NT2/D1 (cell line): ENCODE results near the gene HPCAL4.

ENCODE experiments used
- DNase-seq: peaks from one replicate; pipeline ENCODE4 v3.0.0-alpha.2; 2011; ENCODE audit warnings: low read depth, low spot score
- H3K27me3 ChIP-seq: 2 replicates; pipeline ENCODE4 v1.6.0; 2011; ENCODE audit warnings: mild to moderate bottlenecking; ENCODE audit not compliant: insufficient read length, insufficient read depth
- H3K36me3 ChIP-seq: 2 replicates; pipeline ENCODE4 v1.6.1; 2011; ENCODE audit warnings: mild to moderate bottlenecking, low read length, mixed read lengths; ENCODE audit not compliant: insufficient read depth, insufficient read length
- H3K4me1 ChIP-seq: 2 replicates; pipeline ENCODE4 v1.5.1; 2011; ENCODE audit not compliant: insufficient read depth, insufficient read length
- H3K4me3 ChIP-seq: 2 replicates; pipeline ENCODE4 v1.5.1; 2011; ENCODE audit warnings: low read depth; ENCODE audit not compliant: insufficient read length
- H3K9ac ChIP-seq: 2 replicates; pipeline ENCODE4 v1.6.0; 2011; ENCODE audit warnings: low read depth; ENCODE audit not compliant: insufficient read length
- H3K9me3 ChIP-seq: 2 replicates; pipeline ENCODE4 v1.5.1; 2011; ENCODE audit warnings: mild to moderate bottlenecking, low read length; ENCODE audit not compliant: insufficient read depth
- SUZ12 ChIP-seq: IDR thresholded peaks from 2 replicates; pipeline ENCODE4 v1.6.1; 2011; ENCODE audit not compliant: insufficient read length, insufficient read depth; ENCODE audit errors: extremely low read depth
- YY1 ChIP-seq: IDR thresholded peaks from 2 replicates; pipeline ENCODE4 v1.6.1; 2011; ENCODE audit not compliant: insufficient read length, insufficient read depth
- ZNF274 ChIP-seq: IDR thresholded peaks from 2 replicates; pipeline ENCODE4 v1.6.1; 2011; ENCODE audit warnings: mild to moderate bottlenecking, low read depth, low read length

Gene HPCAL4

GRCh38 chr1:39668894-39669293 lies 22.3 kb downstream of the HPCAL4 start:
- Histone ChIP-seq H3K4me3 (no peak overlapping the region), H3K9ac (no peak overlapping the region), H3K27me3 (peaks cover 100% of the 10 kb centered on the region), H3K4me1 (peaks cover 8% of the 10 kb centered on the region), H3K36me3 (no peaks in the 10 kb centered on the region), H3K9me3 (0 out of 2 replicates have a peak, but pooled peaks cover 6% of the 10 kb centered on the region)
- TF ChIP-seq ZNF274: no peak
- TF ChIP-seq SUZ12: no peak
- TF ChIP-seq YY1: no peak
- DNase-seq: no peak

DNA sequence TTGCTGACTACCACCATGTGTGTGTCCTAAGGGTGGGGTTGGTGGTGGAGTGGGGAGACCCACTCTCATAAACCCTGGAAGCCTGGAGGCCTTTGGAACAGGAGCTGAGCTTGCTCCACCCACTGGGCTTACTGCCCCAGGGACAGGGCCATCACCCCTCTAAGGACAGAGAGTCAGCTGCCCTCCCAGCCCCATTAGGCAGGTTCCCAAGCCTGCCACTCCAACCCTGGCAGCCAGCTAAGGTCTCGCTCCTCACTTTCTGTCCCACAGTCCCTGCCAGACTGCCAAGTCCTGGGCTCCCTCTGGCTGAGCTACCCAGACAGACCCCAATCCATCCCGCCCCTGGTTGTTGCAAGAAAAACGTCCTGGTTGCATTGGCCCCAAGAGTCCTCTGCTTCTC lies 23.1 kb downstream of the HPCAL4 start:
- Histone ChIP-seq H3K36me3 (no peaks in the 10 kb centered on the region), H3K9me3 (0 out of 2 replicates have a peak, but pooled peaks cover 1% of the 10 kb centered on the region), H3K4me1 (peaks cover 8% of the 10 kb centered on the region), H3K27me3 (peaks cover 100% of the 10 kb centered on the region), H3K9ac (no peak overlapping the region), H3K4me3 (no peak overlapping the region)
- TF ChIP-seq YY1 (no peak), ZNF274 (no peak), SUZ12 (no peak)
- no peak for DNase-seq

DNA sequence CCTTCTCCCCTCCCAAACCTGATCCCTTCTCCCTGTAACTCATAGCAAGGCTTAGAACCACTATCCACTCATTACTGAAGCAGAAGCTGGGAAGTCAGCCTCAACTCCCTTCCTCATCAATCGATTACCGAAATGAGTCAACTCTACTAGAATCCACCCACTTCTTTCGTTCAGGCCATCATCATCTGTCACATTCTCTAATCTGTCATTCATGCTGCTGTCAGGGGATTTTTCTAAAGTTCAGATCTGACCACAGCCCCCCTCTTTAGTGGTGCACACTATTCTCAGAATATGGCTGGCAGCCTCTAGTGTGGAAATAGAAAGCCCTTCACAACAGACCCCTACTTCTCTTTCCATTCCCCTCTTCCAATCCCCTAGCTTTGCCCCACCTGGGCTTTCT lies 24.5 kb downstream of the HPCAL4 start:
- no peak for TF ChIP-seq ZNF274
- no peak for TF ChIP-seq SUZ12
- TF ChIP-seq YY1: no peak
- Histone ChIP-seq H3K36me3 (no peaks in the 10 kb centered on the region), H3K9me3 (no peaks in the 10 kb centered on the region), H3K27me3 (peaks cover 100% of the 10 kb centered on the region), H3K9ac (no peak overlapping the region), H3K4me1 (peaks cover 8% of the 10 kb centered on the region), H3K4me3 (no peak overlapping the region)
- DNase-seq: no peak

GRCh38 chr1:39663559-39663958 lies 27.7 kb downstream of the HPCAL4 start:
- no peak overlapping the region for H3K9ac ChIP-seq
- no peaks in the 10 kb centered on the region for H3K36me3 ChIP-seq
- H3K4me1 ChIP-seq: no peaks in the 10 kb centered on the region
- DNase-seq: no peak
- H3K9me3 ChIP-seq: no peaks in the 10 kb centered on the region
- H3K4me3 ChIP-seq: no peak overlapping the region
- peaks cover 100% of the 10 kb centered on the region for H3K27me3 ChIP-seq
- no peak for TF ChIP-seq SUZ12
- no peak for TF ChIP-seq ZNF274
- no peak for TF ChIP-seq YY1

DNA sequence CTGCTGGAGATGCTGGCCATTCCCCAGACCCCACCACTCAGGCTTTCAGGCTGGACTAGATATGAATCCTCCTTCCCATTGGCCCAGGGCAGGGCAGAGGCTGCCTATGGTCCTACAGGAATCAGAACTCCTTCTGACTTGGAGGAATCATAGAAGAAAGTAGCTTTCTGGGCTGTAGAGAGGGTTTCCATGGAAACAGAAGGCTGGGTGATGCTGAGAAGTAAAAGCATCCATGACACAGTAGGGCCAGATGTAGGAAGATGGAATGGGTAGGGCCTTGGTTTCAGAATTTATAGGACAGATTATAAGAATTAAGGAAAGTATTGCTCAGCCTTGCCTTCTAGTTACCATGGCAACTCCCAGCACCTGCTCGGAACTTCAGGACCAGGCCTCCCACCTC lies 28.4 kb downstream of the HPCAL4 start:
- TF ChIP-seq SUZ12 (no peak), YY1 (no peak)

DNA sequence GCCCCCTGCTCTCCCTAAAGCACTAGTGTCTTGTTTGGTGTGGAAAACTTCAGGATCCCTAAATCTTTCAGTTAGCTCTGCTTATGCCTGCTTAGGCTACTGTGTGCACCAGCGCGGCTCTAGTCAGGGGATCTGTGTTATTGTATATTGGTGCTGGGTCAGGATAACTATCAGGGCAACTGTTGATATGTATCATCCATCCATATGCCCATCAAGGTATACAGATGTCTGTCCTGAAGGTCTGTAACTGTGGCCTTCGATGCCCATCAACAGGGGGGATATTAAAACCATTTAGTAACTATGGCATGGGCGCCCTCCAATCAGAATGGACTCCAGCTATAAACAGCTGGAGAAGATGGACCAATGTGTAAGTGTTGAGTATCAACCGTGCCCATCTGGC lies 31.7 kb downstream of the HPCAL4 start:
- TF ChIP-seq YY1 (no peak), ZNF274 (no peak), SUZ12 (no peak)
- DNase-seq: no peak
- H3K27me3 ChIP-seq: peaks cover 99% of the 10 kb centered on the region

More for the DNA sequence above, 28.4 kb downstream of the HPCAL4 start:
- Histone ChIP-seq H3K9ac (no peak overlapping the region), H3K4me1 (no peaks in the 10 kb centered on the region), H3K36me3 (no peaks in the 10 kb centered on the region), H3K4me3 (no peak overlapping the region), H3K27me3 (peaks cover 100% of the 10 kb centered on the region), H3K9me3 (no peaks in the 10 kb centered on the region)
- DNase-seq: no peak

GRCh38 chr1:39659110-39659509 lies 32.1 kb downstream of the HPCAL4 start:
- H3K27me3 ChIP-seq: peaks cover 99% of the 10 kb centered on the region
- TF ChIP-seq YY1: no peak
- no peak for TF ChIP-seq SUZ12
- no peak for TF ChIP-seq ZNF274
- no peaks in the 10 kb centered on the region for H3K4me1 ChIP-seq
- no peak overlapping the region for H3K4me3 ChIP-seq
- H3K9ac ChIP-seq: no peak overlapping the region
- no peak for DNase-seq
- no peaks in the 10 kb centered on the region for H3K9me3 ChIP-seq
- no peaks in the 10 kb centered on the region for H3K36me3 ChIP-seq

More for the DNA sequence above, 31.7 kb downstream of the HPCAL4 start:
- Histone ChIP-seq H3K9ac (no peak overlapping the region), H3K36me3 (no peaks in the 10 kb centered on the region), H3K4me3 (no peak overlapping the region), H3K9me3 (no peaks in the 10 kb centered on the region), H3K4me1 (no peaks in the 10 kb centered on the region)
